ENCODE data around the gene METTL24.

- TF ChIP-seq EZH2phosphoT487 (IDR thresholded peaks at IDR 0.05; ENCODE audit: insufficient read depth, low read depth) (no peak), EZH2 (IDR thresholded peaks at IDR 0.05; ENCODE audit: insufficient read depth, poor library complexity, severe bottlenecking) (no peak)
Measured at GRCh38 chr6:110328259-110328658, 29.9 kb downstream of the METTL24 start.
